Mammary epithelial cell (primary cell): ENCODE results near the gene KPTN.

Experiments used
- EZH2 ChIP-seq: IDR thresholded peaks from 2 replicates; pipeline ENCODE4 v1.6.1; 2012; ENCODE audit warnings: low read length, inconsistent platforms, borderline replicate concordance
- TF ChIP-seq, protein P1 (sequence below), 2 donors: IDR thresholded peaks in 1 of 2; conservative IDR thresholded peaks in 1 of 2; 2 replicates each; pipeline ENCODE4 v1.5.1; 2011 to 2012; ENCODE audit warnings: inconsistent platforms in 2 of 2, low read length in 2 of 2, mild to moderate bottlenecking in 2 of 2, control low read depth in 1 of 2, low read depth in 1 of 2; ENCODE audit not compliant: insufficient read depth in 1 of 2; ENCODE audit errors: extremely low read depth in 1 of 2

- TF ChIP-seq, protein P1, sequence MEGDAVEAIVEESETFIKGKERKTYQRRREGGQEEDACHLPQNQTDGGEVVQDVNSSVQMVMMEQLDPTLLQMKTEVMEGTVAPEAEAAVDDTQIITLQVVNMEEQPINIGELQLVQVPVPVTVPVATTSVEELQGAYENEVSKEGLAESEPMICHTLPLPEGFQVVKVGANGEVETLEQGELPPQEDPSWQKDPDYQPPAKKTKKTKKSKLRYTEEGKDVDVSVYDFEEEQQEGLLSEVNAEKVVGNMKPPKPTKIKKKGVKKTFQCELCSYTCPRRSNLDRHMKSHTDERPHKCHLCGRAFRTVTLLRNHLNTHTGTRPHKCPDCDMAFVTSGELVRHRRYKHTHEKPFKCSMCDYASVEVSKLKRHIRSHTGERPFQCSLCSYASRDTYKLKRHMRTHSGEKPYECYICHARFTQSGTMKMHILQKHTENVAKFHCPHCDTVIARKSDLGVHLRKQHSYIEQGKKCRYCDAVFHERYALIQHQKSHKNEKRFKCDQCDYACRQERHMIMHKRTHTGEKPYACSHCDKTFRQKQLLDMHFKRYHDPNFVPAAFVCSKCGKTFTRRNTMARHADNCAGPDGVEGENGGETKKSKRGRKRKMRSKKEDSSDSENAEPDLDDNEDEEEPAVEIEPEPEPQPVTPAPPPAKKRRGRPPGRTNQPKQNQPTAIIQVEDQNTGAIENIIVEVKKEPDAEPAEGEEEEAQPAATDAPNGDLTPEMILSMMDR (conservative IDR thresholded peaks at IDR 0.05 in 1 of 2, IDR thresholded peaks at IDR 0.05 in 1 of 2; ENCODE audit: extremely low read depth in 1 of 2, insufficient read depth in 1 of 2, low read depth in 1 of 2, low read length in 2 of 2): no peak
- TF ChIP-seq EZH2: no peak
Measured at GRCh38 chr19:47510516-47511127, 26.6 kb upstream of the KPTN start.
